ENCODE results near the gene CLASP1. TPM values are rescaled to one million over a fixed set of nuclear protein-coding genes. Genes with fewer than 3 reads are reported as not detected.

The CLASP1 gene
- total and polyA plus RNA-seq, 11 donors: 16.0 to 84.5 (median 60.2) TPM

GRCh38 chr2:121420486-121420885, 228.8 kb downstream of the CLASP1 start:
- 91 to 97% (median 96%) methylated on average over 5 of the region's 5 CpGs for WGBS, 4 donors
- DNase-seq (no peak), ATAC-seq (no peak)
- peaks cover 0 to 99% (median 78%) of the 10 kb centered on the region in 9 donors for H3K36me3 ChIP-seq
- H3K4me3 ChIP-seq: no peak overlapping the region
- H3K4me1 ChIP-seq: no peaks in the 10 kb centered on the region
- H3K9me3 ChIP-seq: no peaks in the 10 kb centered on the region
- H3K27me3 ChIP-seq: no peaks in the 10 kb centered on the region
- intact Hi-C loops (cut with DNase I): no loop called here
- TF ChIP-seq, protein P1, sequence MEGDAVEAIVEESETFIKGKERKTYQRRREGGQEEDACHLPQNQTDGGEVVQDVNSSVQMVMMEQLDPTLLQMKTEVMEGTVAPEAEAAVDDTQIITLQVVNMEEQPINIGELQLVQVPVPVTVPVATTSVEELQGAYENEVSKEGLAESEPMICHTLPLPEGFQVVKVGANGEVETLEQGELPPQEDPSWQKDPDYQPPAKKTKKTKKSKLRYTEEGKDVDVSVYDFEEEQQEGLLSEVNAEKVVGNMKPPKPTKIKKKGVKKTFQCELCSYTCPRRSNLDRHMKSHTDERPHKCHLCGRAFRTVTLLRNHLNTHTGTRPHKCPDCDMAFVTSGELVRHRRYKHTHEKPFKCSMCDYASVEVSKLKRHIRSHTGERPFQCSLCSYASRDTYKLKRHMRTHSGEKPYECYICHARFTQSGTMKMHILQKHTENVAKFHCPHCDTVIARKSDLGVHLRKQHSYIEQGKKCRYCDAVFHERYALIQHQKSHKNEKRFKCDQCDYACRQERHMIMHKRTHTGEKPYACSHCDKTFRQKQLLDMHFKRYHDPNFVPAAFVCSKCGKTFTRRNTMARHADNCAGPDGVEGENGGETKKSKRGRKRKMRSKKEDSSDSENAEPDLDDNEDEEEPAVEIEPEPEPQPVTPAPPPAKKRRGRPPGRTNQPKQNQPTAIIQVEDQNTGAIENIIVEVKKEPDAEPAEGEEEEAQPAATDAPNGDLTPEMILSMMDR (IDR thresholded peaks at IDR 0.05): no peak
- TF ChIP-seq POLR2A (IDR thresholded peaks at IDR 0.05): no peak
- H3K27ac ChIP-seq: no peak overlapping the region

GRCh38 chr2:121419081-121419699, 230.1 kb downstream of the CLASP1 start:
- TF ChIP-seq, protein P1 (IDR thresholded peaks at IDR 0.05): no peak
- no peak for TF ChIP-seq POLR2A (IDR thresholded peaks at IDR 0.05)
- H3K4me3 ChIP-seq: no peak overlapping the region
- no peak for DNase-seq
- H3K27me3 ChIP-seq: no peaks in the 10 kb centered on the region
- H3K36me3 ChIP-seq: peaks cover 0 to 99% (median 77%) of the 10 kb centered on the region in 9 donors
- intact Hi-C loops (cut with DNase I): no loop called here
- no peaks in the 10 kb centered on the region for H3K4me1 ChIP-seq
- H3K27ac ChIP-seq: no peak overlapping the region
- H3K9me3 ChIP-seq: no peaks in the 10 kb centered on the region
- ATAC-seq: no peak
- 98 to 100% (median 98%) methylated on average over 3 of the region's 3 CpGs for whole genome bisulfite sequencing, 4 donors

DNA sequence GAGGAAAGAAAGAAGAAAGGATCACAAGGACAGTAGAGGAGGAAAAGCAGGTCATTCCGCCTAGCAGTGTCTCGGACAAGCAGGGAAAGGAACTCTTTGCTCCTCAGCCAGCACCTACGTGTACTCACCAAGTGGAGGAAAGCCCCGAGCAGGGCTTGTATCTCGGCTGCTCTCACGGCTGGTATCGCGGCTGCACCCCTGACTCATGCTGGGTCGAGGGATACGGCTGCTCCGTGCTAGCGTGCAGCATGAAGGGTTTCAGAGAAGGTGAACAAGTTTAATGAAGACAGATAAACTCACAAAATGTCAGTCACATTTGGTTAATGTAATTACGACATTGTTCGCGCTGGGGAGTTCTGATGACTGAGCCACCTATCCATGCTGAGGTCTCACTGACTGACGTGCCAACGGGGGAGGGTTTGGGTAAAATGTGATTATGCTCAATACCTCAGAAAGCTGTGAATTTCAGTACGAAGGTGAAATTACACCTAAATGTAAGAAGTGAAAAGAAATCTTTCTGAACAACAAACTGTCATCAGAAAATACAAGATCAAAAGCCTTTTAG, 230.7 kb downstream of the CLASP1 start:
- H3K9me3 ChIP-seq: no peaks in the 10 kb centered on the region
- H3K27me3 ChIP-seq: no peaks in the 10 kb centered on the region
- H3K36me3 ChIP-seq: peaks cover 0 to 99% (median 76%) of the 10 kb centered on the region in 9 donors
- no peak overlapping the region for H3K4me3 ChIP-seq
- H3K27ac ChIP-seq: no peak overlapping the region
- no peak for TF ChIP-seq POLR2A (IDR thresholded peaks at IDR 0.05)
- TF ChIP-seq, protein P1 (IDR thresholded peaks at IDR 0.05): no peak
- intact Hi-C loops (cut with DNase I): no loop called here
- no peak for DNase-seq
- WGBS, 4 donors: 89 to 93% (median 91%) methylated on average over 18 of the region's 18 CpGs
- no peaks in the 10 kb centered on the region for H3K4me1 ChIP-seq
- no peak for ATAC-seq

DNA sequence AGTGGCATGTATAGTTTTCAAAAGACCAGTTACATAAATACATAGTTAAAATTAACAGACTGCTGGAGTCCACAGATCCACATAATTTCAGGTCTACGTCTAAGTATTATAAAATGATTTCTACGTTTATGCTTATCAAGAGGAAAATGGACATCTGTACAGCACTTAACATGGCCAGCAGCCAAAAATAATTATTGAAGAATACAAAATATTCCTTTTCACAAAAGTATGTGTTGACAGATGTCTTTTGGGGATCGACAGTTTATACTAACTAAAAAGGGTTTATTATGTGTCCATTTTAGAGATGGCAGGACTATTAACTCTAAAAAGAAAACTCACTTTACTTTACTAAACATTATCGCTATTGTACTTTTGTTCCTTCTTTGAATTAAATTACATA, 231.4 kb downstream of the CLASP1 start:
- intact Hi-C loops (cut with DNase I): no loop called here
- ATAC-seq (no peak), DNase-seq (no peak)
- Histone ChIP-seq H3K9me3 (no peaks in the 10 kb centered on the region), H3K36me3 (peaks cover 0 to 94% (median 71%) of the 10 kb centered on the region in 9 donors), H3K27me3 (no peaks in the 10 kb centered on the region), H3K4me1 (no peaks in the 10 kb centered on the region), H3K4me3 (no peak overlapping the region), H3K27ac (no peak overlapping the region)
- WGBS, 4 donors: 54 to 65% (median 60%) methylated on average over 4 of the region's 4 CpGs
- TF ChIP-seq, protein P1 (IDR thresholded peaks at IDR 0.05): no peak
- TF ChIP-seq POLR2A (IDR thresholded peaks at IDR 0.05): no peak

Measured in heart left ventricle (tissue), 16 donors.